NT2/D1 (cell line): Measurements from ENCODE around the gene TBCCD1.

Experiments
- DNase-seq: peaks from one replicate; pipeline ENCODE4 v3.0.0-alpha.2; 2011; ENCODE audit warnings: low read depth, low spot score
- H3K27me3 ChIP-seq: 2 replicates; pipeline ENCODE4 v1.6.0; 2011; ENCODE audit warnings: mild to moderate bottlenecking; ENCODE audit not compliant: insufficient read length, insufficient read depth
- H3K36me3 ChIP-seq: 2 replicates; pipeline ENCODE4 v1.6.1; 2011; ENCODE audit warnings: mild to moderate bottlenecking, low read length, mixed read lengths; ENCODE audit not compliant: insufficient read depth, insufficient read length
- H3K4me1 ChIP-seq: 2 replicates; pipeline ENCODE4 v1.5.1; 2011; ENCODE audit not compliant: insufficient read depth, insufficient read length
- H3K4me3 ChIP-seq: 2 replicates; pipeline ENCODE4 v1.5.1; 2011; ENCODE audit warnings: low read depth; ENCODE audit not compliant: insufficient read length
- H3K9ac ChIP-seq: 2 replicates; pipeline ENCODE4 v1.6.0; 2011; ENCODE audit warnings: low read depth; ENCODE audit not compliant: insufficient read length
- H3K9me3 ChIP-seq: 2 replicates; pipeline ENCODE4 v1.5.1; 2011; ENCODE audit warnings: mild to moderate bottlenecking, low read length; ENCODE audit not compliant: insufficient read depth
- SUZ12 ChIP-seq: IDR thresholded peaks from 2 replicates; pipeline ENCODE4 v1.6.1; 2011; ENCODE audit not compliant: insufficient read length, insufficient read depth; ENCODE audit errors: extremely low read depth
- YY1 ChIP-seq: IDR thresholded peaks from 2 replicates; pipeline ENCODE4 v1.6.1; 2011; ENCODE audit not compliant: insufficient read length, insufficient read depth
- ZNF274 ChIP-seq: IDR thresholded peaks from 2 replicates; pipeline ENCODE4 v1.6.1; 2011; ENCODE audit warnings: mild to moderate bottlenecking, low read depth, low read length

Gene TBCCD1

DNA sequence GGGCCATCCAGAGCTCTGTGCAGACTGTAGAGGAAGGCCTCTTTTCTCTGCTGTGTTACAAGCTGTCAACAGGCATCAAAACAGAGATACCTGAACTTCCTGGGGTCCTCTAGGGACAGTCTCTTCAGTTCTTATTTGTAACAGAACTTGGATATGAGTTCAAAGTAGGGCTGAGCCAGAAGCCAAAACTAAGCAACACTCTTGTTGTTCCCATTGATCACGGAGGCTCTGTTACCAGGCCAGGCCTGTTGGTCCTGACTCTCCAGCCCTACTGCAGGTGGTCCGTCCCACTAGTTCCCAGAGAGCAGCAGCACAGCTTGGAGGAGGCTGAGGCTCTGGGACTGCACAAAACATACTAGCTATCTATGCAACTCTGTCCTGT, 32.6 kb upstream of the TBCCD1 start:
- Histone ChIP-seq H3K9me3 (no peaks in the 10 kb centered on the region), H3K4me3 (no peak overlapping the region), H3K27me3 (no peaks in the 10 kb centered on the region), H3K9ac (no peak overlapping the region), H3K4me1 (peaks cover 3% of the 10 kb centered on the region), H3K36me3 (no peaks in the 10 kb centered on the region)
- DNase-seq, result no peak
- TF ChIP-seq SUZ12 (no peak), ZNF274 (no peak), YY1 (no peak)

GRCh38 chr3:186599142-186599784, 32.1 kb upstream of the TBCCD1 start:
- H3K4me1 ChIP-seq, result peaks cover 3% of the 10 kb centered on the region
- H3K36me3 ChIP-seq, result no peaks in the 10 kb centered on the region
- H3K9ac ChIP-seq, result no peak overlapping the region
- no peak overlapping the region for H3K4me3 ChIP-seq
- H3K27me3 ChIP-seq, result no peaks in the 10 kb centered on the region
- DNase-seq, result no peak
- no peaks in the 10 kb centered on the region for H3K9me3 ChIP-seq
- TF ChIP-seq ZNF274 (no peak), YY1 (no peak), SUZ12 (no peak)

DNA sequence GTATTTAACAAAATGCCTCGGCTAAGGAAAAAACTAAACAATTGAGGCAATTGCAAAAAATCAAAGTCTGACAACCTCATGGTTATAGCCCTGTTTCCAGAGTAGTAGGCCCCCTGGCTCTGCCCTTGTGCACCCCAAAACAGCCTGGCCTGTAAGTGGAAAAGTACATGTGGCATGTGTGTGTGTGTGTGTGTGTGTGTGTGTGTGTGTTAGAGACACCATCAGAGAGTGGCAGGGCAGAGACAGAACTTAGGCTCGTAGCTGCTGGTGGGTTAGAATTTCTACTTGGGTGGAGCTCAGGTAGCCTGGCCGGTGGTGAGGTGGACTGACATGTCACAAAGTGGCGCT, 31.6 kb upstream of the TBCCD1 start:
- TF ChIP-seq SUZ12 (no peak), YY1 (no peak), ZNF274 (no peak)
- H3K4me1 ChIP-seq, result peaks cover 3% of the 10 kb centered on the region
- no peak overlapping the region for H3K9ac ChIP-seq

GRCh38 chr3:186598108-186598784, 31.1 kb upstream of the TBCCD1 start:
- Histone ChIP-seq H3K4me1 (peaks cover 3% of the 10 kb centered on the region), H3K27me3 (no peaks in the 10 kb centered on the region), H3K9me3 (no peaks in the 10 kb centered on the region), H3K9ac (no peak overlapping the region), H3K36me3 (no peaks in the 10 kb centered on the region), H3K4me3 (no peak overlapping the region)
- no peak for DNase-seq
- TF ChIP-seq ZNF274 (no peak), YY1 (no peak), SUZ12 (no peak)

More for the DNA sequence above, 31.6 kb upstream of the TBCCD1 start:
- no peak for DNase-seq
- no peaks in the 10 kb centered on the region for H3K27me3 ChIP-seq
- no peaks in the 10 kb centered on the region for H3K9me3 ChIP-seq
- H3K36me3 ChIP-seq, result no peaks in the 10 kb centered on the region
- H3K4me3 ChIP-seq, result no peak overlapping the region

DNA sequence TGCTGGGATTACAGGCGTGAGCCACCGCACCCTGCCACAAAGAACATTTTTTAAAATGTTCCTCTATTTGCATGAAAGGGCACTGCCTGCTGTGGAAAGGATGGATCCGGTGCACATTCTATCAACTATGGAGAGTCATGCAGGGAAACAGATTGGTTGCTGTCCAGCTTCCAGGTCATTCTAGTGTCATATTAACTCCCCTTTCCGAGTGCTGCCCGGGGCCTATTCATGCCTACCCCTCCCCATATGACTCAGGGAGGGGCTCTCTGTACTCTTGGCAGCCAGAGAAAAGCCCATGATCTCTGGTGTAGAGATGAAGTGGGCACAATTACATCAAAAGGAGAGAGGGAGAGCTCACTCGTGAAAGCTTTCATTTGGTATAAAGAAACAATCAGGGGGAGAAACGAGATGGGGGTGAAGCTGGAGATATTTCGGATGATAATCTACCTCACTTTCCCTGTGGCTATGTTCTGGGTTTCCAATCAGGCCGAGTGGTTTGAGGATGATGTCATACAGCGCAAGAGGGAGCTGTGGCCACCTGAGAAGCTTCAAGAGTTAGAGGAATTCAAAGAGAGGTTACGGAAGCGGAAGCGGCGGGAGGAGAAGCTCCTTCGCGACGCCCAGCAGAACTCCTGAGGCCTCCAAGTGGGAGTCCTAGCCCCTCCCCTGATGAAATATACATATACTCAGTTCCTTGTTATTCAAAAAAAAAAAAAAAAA, 29.6 kb upstream of the TBCCD1 start:
- Histone ChIP-seq H3K4me1 (no peaks in the 10 kb centered on the region), H3K9ac (no peak overlapping the region), H3K9me3 (no peaks in the 10 kb centered on the region), H3K27me3 (no peaks in the 10 kb centered on the region), H3K36me3 (no peaks in the 10 kb centered on the region), H3K4me3 (no peak overlapping the region)
- TF ChIP-seq ZNF274 (no peak), YY1 (no peak), SUZ12 (no peak)
- no peak for DNase-seq

DNA sequence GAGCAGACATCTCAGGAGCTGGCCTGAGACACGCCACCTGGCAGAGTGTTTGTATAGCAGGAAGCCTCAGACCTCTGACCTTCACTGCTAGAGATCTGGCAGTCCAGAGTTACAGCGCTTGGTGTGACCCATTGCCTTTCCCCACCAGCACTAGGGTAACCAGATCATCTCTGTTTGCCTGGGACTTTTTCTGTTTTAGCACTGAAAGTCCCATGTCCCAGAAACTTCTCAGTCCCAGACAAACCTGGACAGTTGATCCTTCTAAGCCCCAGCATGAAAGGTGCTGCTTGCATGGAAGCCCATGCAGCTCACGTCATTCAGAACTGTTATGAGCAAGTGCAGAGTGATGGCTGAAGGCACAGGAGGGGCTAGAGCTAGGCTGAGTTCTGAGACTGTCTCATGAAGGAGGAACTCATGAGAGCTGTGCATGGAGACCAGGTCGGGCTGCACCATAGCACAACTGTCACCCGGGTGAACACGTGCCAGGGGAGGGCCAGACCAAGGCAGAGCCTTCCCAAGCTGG, 27.5 kb upstream of the TBCCD1 start:
- Histone ChIP-seq H3K36me3 (no peaks in the 10 kb centered on the region), H3K4me3 (no peak overlapping the region), H3K27me3 (no peaks in the 10 kb centered on the region), H3K9me3 (no peaks in the 10 kb centered on the region), H3K9ac (no peak overlapping the region), H3K4me1 (no peaks in the 10 kb centered on the region)
- no peak for TF ChIP-seq SUZ12
- no peak for DNase-seq

DNA sequence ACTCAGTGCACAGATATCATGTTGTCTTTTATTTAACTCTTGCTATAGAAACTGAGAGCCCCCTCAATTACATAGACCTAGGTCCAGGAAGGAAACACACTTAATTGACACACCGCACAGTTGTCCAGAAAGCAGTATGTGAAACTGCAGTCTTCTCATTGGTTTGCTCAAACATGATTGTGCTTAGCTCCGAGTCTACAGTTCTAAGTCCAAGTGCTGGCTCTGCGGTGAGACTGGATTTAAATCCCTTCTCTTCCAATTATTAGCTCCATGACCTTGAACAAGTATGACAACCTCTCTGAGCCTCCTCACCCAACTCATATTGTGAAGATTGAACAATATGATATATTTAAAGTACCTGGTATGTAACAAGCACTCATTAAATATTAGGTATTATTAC, 26.7 kb upstream of the TBCCD1 start:
- Histone ChIP-seq H3K9ac (no peak overlapping the region), H3K36me3 (no peaks in the 10 kb centered on the region), H3K4me3 (no peak overlapping the region), H3K9me3 (no peaks in the 10 kb centered on the region), H3K27me3 (no peaks in the 10 kb centered on the region), H3K4me1 (no peaks in the 10 kb centered on the region)
- TF ChIP-seq SUZ12, result no peak
- no peak for TF ChIP-seq YY1
- DNase-seq, result no peak
